Sigmoid colon (tissue), 7 donors: Measurements from ENCODE around the gene SLX4IP. TPM values are rescaled to one million over a fixed set of nuclear protein-coding genes. Genes with fewer than 3 reads are reported as not detected.

Experiments used
- DNase-seq: peaks from one replicate; pipeline ENCODE4 v3.0.0-alpha.2; 2019
- H3K27ac ChIP-seq, 4 donors: fragments of 200-600 bp; sonication (generic); one replicate each; pipeline ENCODE4 v1.5.1; 2016 to 2019; ENCODE audit warnings: mild to moderate bottlenecking in 1 of 4
- H3K27me3 ChIP-seq, 3 donors: fragments of 200-600 bp; sonication (generic); one replicate each; pipeline ENCODE4 v1.5.1; 2019; ENCODE audit warnings: mild to moderate bottlenecking in 1 of 3
- H3K36me3 ChIP-seq, 4 donors: fragments of 200-600 bp; sonication (generic); one replicate each; pipeline ENCODE4 v1.5.1; 2016 to 2019
- H3K4me1 ChIP-seq, 4 donors: fragments of 200-600 bp; sonication (generic); one replicate each; pipeline ENCODE4 v1.5.1; 2017 to 2019
- H3K4me3 ChIP-seq, 4 donors: fragments of 200-600 bp; sonication (generic); one replicate each; pipeline ENCODE4 v1.5.1; 2017 to 2019; ENCODE audit warnings: mild to moderate bottlenecking in 2 of 4, moderate library complexity in 1 of 4
- H3K9me3 ChIP-seq, 4 donors: fragments of 200-600 bp in 3 of 4; sonication (generic) in 3 of 4; one replicate each; pipeline versions ENCODE4 v1.5.1 to v1.6.1; 2013 to 2019
- EP300 ChIP-seq, 4 donors: sonication (generic); formaldehyde crosslinking; IDR thresholded peaks; one replicate each; pipeline ENCODE4 v1.6.1; 2017; ENCODE audit warnings: antibody characterized with exemption in 4 of 4
- POLR2A ChIP-seq, 2 donors: fragments of 450-650 bp; IDR thresholded peaks; one replicate each; pipeline ENCODE4 v1.6.1; 2016; ENCODE audit warnings: antibody characterized with exemption in 2 of 2, mild to moderate bottlenecking in 2 of 2, moderate library complexity in 2 of 2
- POLR2AphosphoS5 ChIP-seq, 4 donors: sonication (generic); formaldehyde crosslinking; IDR thresholded peaks; one replicate each; pipeline ENCODE4 v1.6.1; 2017; ENCODE audit warnings: antibody characterized with exemption in 4 of 4
- WGBS, 2 donors: extraction: QIAGEN DNeasy Blood & Tissue Kit; methylation state at CpG; one replicate each; pipeline ENCODE4 v1.1.7; 2013; 5-methylcytosine and 5-hydroxymethylcytosine counted together
- intact Hi-C: fragments of 100-400 bp; cut with DNase I; formaldehyde crosslinking; loops from one replicate; pipeline ENCODE4 v1.15.1; 2023
- polyA plus RNA-seq, 3 donors: library from polyadenylated mRNA; stranded (reverse); fragments of 200-250 nt; gene quantifications; one replicate each; pipeline ENCODE4 v1.2.3, GENCODE V29; 2013
- total RNA-seq, 4 donors: library from RNA; depleted of rRNA; stranded (reverse); fragments of >200 nt; gene quantifications; one replicate each; pipeline ENCODE4 v1.1.0, GENCODE V29; 2016
- TF ChIP-seq, protein P1 (sequence below), 4 experiments: fragments of 450-650 bp in 3 of 4; fragments of 200-600 bp in 1 of 4; IDR thresholded peaks; one replicate each; pipeline ENCODE4 v1.5.1; 2016 to 2019; ENCODE audit warnings: antibody characterized with exemption in 4 of 4, mild to moderate bottlenecking in 3 of 4, moderate library complexity in 2 of 4
- donor health status: healthy with polysubstance abuse.
- donor health status: Bipolar disorder and iron deficiency.
- donor health status: healthy.

SLX4IP gene
- total and polyA plus RNA-seq, 7 donors = 1.2 to 4.2 (median 2.4) TPM

GRCh38 chr20:10667560-10668167, 232.6 kb downstream of the SLX4IP start:
- Histone ChIP-seq H3K9me3 (no peaks in the 10 kb centered on the region), H3K27me3 (no peaks in the 10 kb centered on the region), H3K4me3 (no peak overlapping the region), H3K27ac (peak overlapping the region; percentile 52 to 96 (median 80)), H3K36me3 (peaks cover 7 to 39% (median 13%) of the 10 kb centered on the region in 4 donors), H3K4me1 (peaks cover 0 to 79% (median 57%) of the 10 kb centered on the region in 4 donors)
- TF ChIP-seq, protein P1, sequence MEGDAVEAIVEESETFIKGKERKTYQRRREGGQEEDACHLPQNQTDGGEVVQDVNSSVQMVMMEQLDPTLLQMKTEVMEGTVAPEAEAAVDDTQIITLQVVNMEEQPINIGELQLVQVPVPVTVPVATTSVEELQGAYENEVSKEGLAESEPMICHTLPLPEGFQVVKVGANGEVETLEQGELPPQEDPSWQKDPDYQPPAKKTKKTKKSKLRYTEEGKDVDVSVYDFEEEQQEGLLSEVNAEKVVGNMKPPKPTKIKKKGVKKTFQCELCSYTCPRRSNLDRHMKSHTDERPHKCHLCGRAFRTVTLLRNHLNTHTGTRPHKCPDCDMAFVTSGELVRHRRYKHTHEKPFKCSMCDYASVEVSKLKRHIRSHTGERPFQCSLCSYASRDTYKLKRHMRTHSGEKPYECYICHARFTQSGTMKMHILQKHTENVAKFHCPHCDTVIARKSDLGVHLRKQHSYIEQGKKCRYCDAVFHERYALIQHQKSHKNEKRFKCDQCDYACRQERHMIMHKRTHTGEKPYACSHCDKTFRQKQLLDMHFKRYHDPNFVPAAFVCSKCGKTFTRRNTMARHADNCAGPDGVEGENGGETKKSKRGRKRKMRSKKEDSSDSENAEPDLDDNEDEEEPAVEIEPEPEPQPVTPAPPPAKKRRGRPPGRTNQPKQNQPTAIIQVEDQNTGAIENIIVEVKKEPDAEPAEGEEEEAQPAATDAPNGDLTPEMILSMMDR (IDR thresholded peaks at IDR 0.05) = no peak
- TF ChIP-seq POLR2A (IDR thresholded peaks at IDR 0.05) = no peak
- TF ChIP-seq POLR2AphosphoS5 (IDR thresholded peaks at IDR 0.05) = no peak
- no peak for TF ChIP-seq EP300 (IDR thresholded peaks at IDR 0.05)
- intact Hi-C loops = no loop called here
- no peak for DNase-seq
- WGBS, 2 donors = 89 to 91% methylated on average over 6 of the region's 6 CpGs

DNA sequence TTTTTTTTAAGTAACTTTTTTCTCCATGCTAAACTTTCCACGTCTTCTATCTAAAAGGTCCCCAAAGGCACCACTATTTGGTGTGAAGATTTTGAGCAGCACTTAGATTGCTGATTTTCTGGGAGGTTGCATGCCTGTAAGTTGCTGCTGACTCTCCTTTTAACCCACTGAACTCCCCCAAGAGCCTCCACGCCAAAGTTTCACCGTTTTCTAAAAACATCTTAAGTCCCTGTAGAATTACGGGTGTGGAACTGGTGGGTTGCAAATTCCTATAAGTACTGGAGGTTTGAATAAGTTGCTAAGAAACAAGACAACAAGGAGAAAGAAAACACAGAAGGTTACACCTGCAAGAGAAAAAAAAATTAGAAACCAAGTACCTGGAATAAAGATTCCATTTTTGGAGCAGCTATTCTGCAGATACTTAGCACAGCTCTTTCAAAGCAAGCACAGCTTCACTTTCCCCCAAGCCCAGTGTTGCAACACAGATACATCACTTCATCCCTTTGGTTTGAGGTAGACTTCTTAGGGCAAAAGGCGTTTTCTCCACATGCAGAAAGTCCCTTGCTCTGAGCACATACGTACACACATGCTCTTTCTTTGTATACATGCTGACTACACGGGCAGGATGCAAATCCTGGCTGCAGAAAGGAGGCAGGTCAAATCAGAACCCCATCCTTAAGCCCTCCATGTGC, 233.7 kb downstream of the SLX4IP start:
- WGBS, 2 donors = 85 to 87% methylated on average over 7 of the region's 7 CpGs
- no peaks in the 10 kb centered on the region for H3K9me3 ChIP-seq
- intact Hi-C loops = no loop called here

GRCh38 chr20:10669843-10670446, 234.8 kb downstream of the SLX4IP start:
- H3K36me3 ChIP-seq = peaks cover 0 to 25% (median 7%) of the 10 kb centered on the region in 4 donors
- H3K4me3 ChIP-seq = peak overlapping the region; percentile 72 to 99 (median 90)
- intact Hi-C loops = loop anchor here (2.0 to 5.0 kb wide), 8 partner anchors 17 to 872 kb away; no protein-coding TSS in a partner anchor
- no peak for DNase-seq
- no peaks in the 10 kb centered on the region for H3K9me3 ChIP-seq
- WGBS, 2 donors = 31 to 67% methylated on average over 6 of the region's 6 CpGs
- TF ChIP-seq EP300 (IDR thresholded peaks at IDR 0.05) = no peak
- TF ChIP-seq, protein P1 (IDR thresholded peaks at IDR 0.05) = no peak
- no peak for TF ChIP-seq POLR2A (IDR thresholded peaks at IDR 0.05)
- TF ChIP-seq POLR2AphosphoS5 (IDR thresholded peaks at IDR 0.05) = no peak
- H3K4me1 ChIP-seq = peaks cover 0 to 65% (median 51%) of the 10 kb centered on the region in 4 donors
- H3K27me3 ChIP-seq = no peaks in the 10 kb centered on the region
- peak overlapping the region; percentile 96 to 99 (median 98) for H3K27ac ChIP-seq

More for the DNA sequence above, 233.7 kb downstream of the SLX4IP start:
- Histone ChIP-seq H3K27ac (peak overlapping the region in 3 of 4 donors; percentile 35 to 96 (median 87)), H3K4me3 (no peak overlapping the region), H3K36me3 (peaks cover 0 to 28% (median 8%) of the 10 kb centered on the region in 4 donors), H3K27me3 (no peaks in the 10 kb centered on the region), H3K4me1 (peaks cover 0 to 73% (median 57%) of the 10 kb centered on the region in 4 donors)
- no peak for TF ChIP-seq POLR2AphosphoS5 (IDR thresholded peaks at IDR 0.05)
- TF ChIP-seq POLR2A (IDR thresholded peaks at IDR 0.05) = no peak
- TF ChIP-seq, protein P1 (IDR thresholded peaks at IDR 0.05) = no peak
- no peak for TF ChIP-seq EP300 (IDR thresholded peaks at IDR 0.05)
- no peak for DNase-seq

- peaks cover 0 to 65% (median 51%) of the 10 kb centered on the region in 4 donors for H3K4me1 ChIP-seq
- intact Hi-C loops = loop anchor here (2.0 to 5.0 kb wide), 8 partner anchors 18 to 872 kb away; no protein-coding TSS in a partner anchor
- H3K27ac ChIP-seq = peak overlapping the region; percentile 96 to 99 (median 98)
- H3K27me3 ChIP-seq = no peaks in the 10 kb centered on the region
- WGBS, 2 donors = 21 to 50% methylated on average over 18 of the region's 18 CpGs
- TF ChIP-seq, protein P1 (IDR thresholded peaks at IDR 0.05) = no peak
- no peak for TF ChIP-seq POLR2AphosphoS5 (IDR thresholded peaks at IDR 0.05)
- no peak for TF ChIP-seq EP300 (IDR thresholded peaks at IDR 0.05)
- TF ChIP-seq POLR2A (IDR thresholded peaks at IDR 0.05) = no peak
- H3K9me3 ChIP-seq = no peaks in the 10 kb centered on the region
- no peak for DNase-seq
- peak overlapping the region; percentile 72 to 99 (median 90) for H3K4me3 ChIP-seq
- peaks cover 0 to 25% (median 7%) of the 10 kb centered on the region in 4 donors for H3K36me3 ChIP-seq
Measured at GRCh38 chr20:10670501-10671220, 235.6 kb downstream of the SLX4IP start.
